Neural crest cell (in vitro differentiated cells): ENCODE data around the gene DCAF4L1. TPM values are rescaled to one million over a fixed set of nuclear protein-coding genes. Genes with fewer than 3 reads are reported as not detected.

ENCODE experiments used
- DNase-seq: peaks from one replicate; pipeline ENCODE4 v3.0.0; 2021; ENCODE audit warnings: low read depth, mixed read lengths, low spot score
- H3K27ac Mint-ChIP-seq: one replicate; pipeline ENCODE4 v1.8.0; 2021; ENCODE audit warnings: mild to moderate bottlenecking, mixed read lengths; ENCODE audit not compliant: unreplicated experiment
- H3K27me3 Mint-ChIP-seq: 2 replicates; pipeline ENCODE4 v1.8.0; 2021; ENCODE audit warnings: low read depth, mild to moderate bottlenecking, mixed read lengths
- H3K36me3 Mint-ChIP-seq: 2 replicates; pipeline ENCODE4 v1.8.0; 2021; ENCODE audit warnings: low read depth, mild to moderate bottlenecking, mixed read lengths
- H3K4me1 Mint-ChIP-seq: 2 replicates; pipeline ENCODE4 v1.8.0; 2021; ENCODE audit warnings: mixed read lengths
- H3K4me3 Mint-ChIP-seq: one replicate; pipeline ENCODE4 v1.8.0; 2021; ENCODE audit warnings: mild to moderate bottlenecking, mixed read lengths
- H3K9me3 Mint-ChIP-seq: 2 replicates; pipeline ENCODE4 v1.8.0; 2021; ENCODE audit warnings: mixed read lengths
- long read RNA-seq: library from polyadenylated mRNA; unstranded; transcript quantifications from one replicate; pipeline ENCODE4 v2.0.0, GENCODE V29; 2020
- total RNA-seq: library from RNA; stranded (reverse); gene quantifications from 2 replicates; pipeline ENCODE4 v1.2.1, GENCODE V29; 2021
- TF ChIP-seq, protein P1 (sequence below): fragments of 200-600 bp; sonication (generic); conservative IDR thresholded peaks from 2 replicates; pipeline ENCODE4 v1.5.0; 2021; ENCODE audit warnings: antibody characterized with exemption, mild to moderate bottlenecking

Gene DCAF4L1
- total RNA-seq, result 0.20 and 0.26 TPM in 2 replicates
- long read RNA-seq, result 0 reads

GRCh38 chr4:41981456-41981855, at the start of gene DCAF4L1:
Gene DCAF4L1 (plus strand): TSS chr4:41981756. CDS start chr4:41981793, 37 bp downstream.
- peak within 1 kb of the TSS; percentile 64 for H3K27ac Mint-ChIP-seq
- H3K9me3 Mint-ChIP-seq, result no peaks in the 10 kb centered on the region
- H3K27me3 Mint-ChIP-seq, result no peaks in the 10 kb centered on the region
- no peak for DNase-seq
- no peak within 1 kb of the TSS for H3K4me3 Mint-ChIP-seq
- H3K4me1 Mint-ChIP-seq, result no peaks in the 10 kb centered on the region
- TF ChIP-seq, protein P1, sequence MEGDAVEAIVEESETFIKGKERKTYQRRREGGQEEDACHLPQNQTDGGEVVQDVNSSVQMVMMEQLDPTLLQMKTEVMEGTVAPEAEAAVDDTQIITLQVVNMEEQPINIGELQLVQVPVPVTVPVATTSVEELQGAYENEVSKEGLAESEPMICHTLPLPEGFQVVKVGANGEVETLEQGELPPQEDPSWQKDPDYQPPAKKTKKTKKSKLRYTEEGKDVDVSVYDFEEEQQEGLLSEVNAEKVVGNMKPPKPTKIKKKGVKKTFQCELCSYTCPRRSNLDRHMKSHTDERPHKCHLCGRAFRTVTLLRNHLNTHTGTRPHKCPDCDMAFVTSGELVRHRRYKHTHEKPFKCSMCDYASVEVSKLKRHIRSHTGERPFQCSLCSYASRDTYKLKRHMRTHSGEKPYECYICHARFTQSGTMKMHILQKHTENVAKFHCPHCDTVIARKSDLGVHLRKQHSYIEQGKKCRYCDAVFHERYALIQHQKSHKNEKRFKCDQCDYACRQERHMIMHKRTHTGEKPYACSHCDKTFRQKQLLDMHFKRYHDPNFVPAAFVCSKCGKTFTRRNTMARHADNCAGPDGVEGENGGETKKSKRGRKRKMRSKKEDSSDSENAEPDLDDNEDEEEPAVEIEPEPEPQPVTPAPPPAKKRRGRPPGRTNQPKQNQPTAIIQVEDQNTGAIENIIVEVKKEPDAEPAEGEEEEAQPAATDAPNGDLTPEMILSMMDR, result no peak
- no peaks in the 10 kb centered on the region for H3K36me3 Mint-ChIP-seq

- Mint-ChIP-seq H3K27me3 (peaks cover 23% of the 10 kb centered on the region), H3K4me1 (peaks cover 36% of the 10 kb centered on the region), H3K9me3 (no peaks in the 10 kb centered on the region), H3K36me3 (no peaks in the 10 kb centered on the region), H3K27ac (no peak overlapping the region), H3K4me3 (peak overlapping the region; percentile 42)
- no peak for DNase-seq
- TF ChIP-seq, protein P1, result no peak
These were observed 48.6 kb upstream of the DCAF4L1 start for GRCh38 chr4:41932988-41933387.

- TF ChIP-seq, protein P1, result no peak
- no peak for DNase-seq
- Mint-ChIP-seq H3K9me3 (no peaks in the 10 kb centered on the region), H3K27ac (peak overlapping the region; percentile 10), H3K4me1 (peaks cover 36% of the 10 kb centered on the region), H3K27me3 (peaks cover 23% of the 10 kb centered on the region), H3K4me3 (peak overlapping the region; percentile 98), H3K36me3 (no peaks in the 10 kb centered on the region)
These were observed 47.5 kb upstream of the DCAF4L1 start for GRCh38 chr4:41933997-41934503.

- Mint-ChIP-seq H3K4me1 (peaks cover 36% of the 10 kb centered on the region), H3K27ac (peak overlapping the region; percentile 10), H3K9me3 (no peaks in the 10 kb centered on the region), H3K27me3 (peaks cover 20% of the 10 kb centered on the region), H3K36me3 (no peaks in the 10 kb centered on the region), H3K4me3 (peak overlapping the region; percentile 98)
- no peak for DNase-seq
- TF ChIP-seq, protein P1, result no peak
These were observed 47.0 kb upstream of the DCAF4L1 start for GRCh38 chr4:41934514-41934900.

DNA sequence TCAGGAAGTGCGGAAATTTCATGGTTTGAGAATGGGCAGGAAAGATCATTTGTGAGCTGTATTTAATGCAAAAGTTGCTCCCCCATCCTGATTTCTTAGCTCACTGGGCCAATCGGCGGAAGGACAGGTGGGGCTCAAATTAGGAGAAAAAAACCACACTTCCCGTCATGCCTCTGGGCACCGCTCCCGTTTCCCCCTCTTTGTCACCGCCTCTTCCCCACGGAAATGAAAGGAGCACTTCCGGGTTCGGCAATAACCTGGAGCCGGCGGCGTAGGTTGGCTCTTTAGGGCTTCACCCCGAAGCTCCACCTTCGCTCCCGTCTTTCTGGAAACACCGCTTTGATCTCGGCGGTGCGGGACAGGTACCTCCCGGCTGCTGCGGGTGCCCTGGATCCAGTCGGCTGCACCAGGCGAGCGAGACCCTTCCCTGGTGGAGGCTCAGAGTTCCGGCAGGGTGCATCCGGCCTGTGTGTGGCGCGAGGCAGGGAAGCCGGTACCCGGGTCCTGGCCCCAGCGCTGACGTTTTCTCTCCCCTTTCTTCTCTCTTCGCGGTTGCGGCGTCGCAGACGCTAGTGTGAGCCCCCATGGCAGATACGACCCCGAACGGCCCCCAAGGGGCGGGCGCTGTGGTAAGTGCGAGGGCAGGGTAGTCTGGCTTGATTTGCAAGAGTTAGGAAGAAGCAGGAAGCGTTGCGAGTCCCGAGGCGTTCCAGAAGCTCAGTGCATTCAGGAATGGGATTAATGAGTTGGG, 46.5 kb upstream of the DCAF4L1 start, which contains the start of gene TMEM33:
TMEM33 (plus strand) TSS at position 529 of the 751 bp plus-strand sequence; CDS start at position 585, 56 bp downstream.
- Mint-ChIP-seq H3K9me3 (no peaks in the 10 kb centered on the region), H3K36me3 (peaks cover 2% of the 10 kb centered on the region), H3K4me3 (peak within 1 kb of the TSS; percentile 98), H3K4me1 (peaks cover 36% of the 10 kb centered on the region), H3K27ac (peak within 1 kb of the TSS; percentile 99), H3K27me3 (peaks cover 19% of the 10 kb centered on the region)
- TF ChIP-seq, protein P1, result peak; percentile 48
- peak; percentile 63 for DNase-seq
